Spleen (tissue), 7 donors: ENCODE measurements around the gene PTPRG.

Source experiments
- POLR2AphosphoS5 ChIP-seq, 3 donors: sonication (generic); formaldehyde crosslinking; IDR thresholded peaks; one replicate each; pipeline ENCODE4 v1.5.1; 2017; ENCODE audit warnings: antibody characterized with exemption in 3 of 3
- TF ChIP-seq, protein P1 (sequence below), 11 experiments: fragments of 200-600 bp in 7 of 11; fragments of 450-650 bp in 4 of 11; sonication (generic) in 4 of 11; IDR thresholded peaks in 8 of 11; conservative IDR thresholded peaks in 3 of 11; 1 replicate in 7 of 11; 2 replicates in 4 of 11; pipeline versions ENCODE4 v1.4.0 to v1.8.0; 2016 to 2021; ENCODE audit warnings: antibody characterized with exemption in 11 of 11, inconsistent platforms in 4 of 11, mild to moderate bottlenecking in 1 of 11
- donor health status: DM: no; HTN: no; CAD: no; lungs with moderate emphysema.
- donor health status: DM: no; HTN: no; CAD: no.
- donor health status: DM: no; HTN: no; CAD: no.

DNA sequence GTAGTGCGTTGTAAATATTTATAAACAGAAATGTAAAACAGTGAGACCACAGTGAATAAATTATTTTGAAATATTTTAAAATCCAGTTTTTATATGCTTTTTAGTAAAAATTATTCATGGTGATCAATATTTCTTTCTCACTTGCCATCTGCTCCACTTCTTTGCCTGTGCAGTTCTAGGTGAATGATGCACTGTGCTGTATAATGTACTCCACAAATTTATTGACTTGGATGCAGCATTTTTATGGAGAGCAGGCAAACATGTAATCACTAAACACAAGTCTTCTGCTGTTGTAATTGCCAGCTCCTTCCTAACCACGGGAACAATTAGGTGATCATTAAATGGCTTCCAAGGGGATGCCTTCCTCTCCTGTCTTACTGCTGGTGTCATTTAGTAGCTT is 395.9 kb downstream of the PTPRG start:
- TF ChIP-seq, protein P1, sequence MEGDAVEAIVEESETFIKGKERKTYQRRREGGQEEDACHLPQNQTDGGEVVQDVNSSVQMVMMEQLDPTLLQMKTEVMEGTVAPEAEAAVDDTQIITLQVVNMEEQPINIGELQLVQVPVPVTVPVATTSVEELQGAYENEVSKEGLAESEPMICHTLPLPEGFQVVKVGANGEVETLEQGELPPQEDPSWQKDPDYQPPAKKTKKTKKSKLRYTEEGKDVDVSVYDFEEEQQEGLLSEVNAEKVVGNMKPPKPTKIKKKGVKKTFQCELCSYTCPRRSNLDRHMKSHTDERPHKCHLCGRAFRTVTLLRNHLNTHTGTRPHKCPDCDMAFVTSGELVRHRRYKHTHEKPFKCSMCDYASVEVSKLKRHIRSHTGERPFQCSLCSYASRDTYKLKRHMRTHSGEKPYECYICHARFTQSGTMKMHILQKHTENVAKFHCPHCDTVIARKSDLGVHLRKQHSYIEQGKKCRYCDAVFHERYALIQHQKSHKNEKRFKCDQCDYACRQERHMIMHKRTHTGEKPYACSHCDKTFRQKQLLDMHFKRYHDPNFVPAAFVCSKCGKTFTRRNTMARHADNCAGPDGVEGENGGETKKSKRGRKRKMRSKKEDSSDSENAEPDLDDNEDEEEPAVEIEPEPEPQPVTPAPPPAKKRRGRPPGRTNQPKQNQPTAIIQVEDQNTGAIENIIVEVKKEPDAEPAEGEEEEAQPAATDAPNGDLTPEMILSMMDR (IDR thresholded peaks at IDR 0.05 in 8 of 11, conservative IDR thresholded peaks at IDR 0.05 in 3 of 11): no peak
- no peak for TF ChIP-seq POLR2AphosphoS5 (IDR thresholded peaks at IDR 0.05)
